GM21381 (cell line): ENCODE results near the gene CEBPB.
"Not testable (repeated sequence)": the region's sequence is repeated elsewhere in the genome, so short reads cannot be mapped to it uniquely, and the experiment has no call there.

Source experiments
- ATAC-seq: cut with Tn5 transposase; IDR thresholded peaks from one replicate; pipeline ENCODE4 v1.9.1; 2021; ENCODE audit warnings: mild to moderate bottlenecking, moderate library complexity; ENCODE audit not compliant: unreplicated experiment

CEBPB gene

DNA sequence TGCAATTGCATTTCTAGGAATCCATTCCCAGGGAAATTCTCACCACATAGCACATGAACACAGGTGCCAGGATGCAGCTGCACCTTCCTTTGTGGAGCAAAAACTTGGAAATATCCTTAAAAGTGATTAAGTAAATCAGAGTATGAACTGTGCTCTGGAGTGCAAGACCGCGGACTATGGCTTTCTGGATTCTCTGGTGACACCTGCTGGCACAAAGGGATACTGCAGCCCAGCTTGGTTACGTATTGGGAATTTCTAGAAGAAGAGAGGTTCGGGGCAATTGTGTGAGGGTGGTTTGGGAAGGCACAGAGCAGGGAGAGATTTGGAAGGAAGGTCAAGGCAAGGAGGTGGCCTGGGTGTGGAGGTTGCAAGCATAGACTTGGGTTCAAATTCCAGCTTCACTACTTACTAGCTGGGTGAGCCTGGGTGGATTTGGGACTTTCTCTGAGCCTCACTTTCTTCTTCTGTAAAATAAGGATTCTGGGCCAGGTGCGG, 21.3 kb upstream of the CEBPB start:
- no peak for ATAC-seq

DNA sequence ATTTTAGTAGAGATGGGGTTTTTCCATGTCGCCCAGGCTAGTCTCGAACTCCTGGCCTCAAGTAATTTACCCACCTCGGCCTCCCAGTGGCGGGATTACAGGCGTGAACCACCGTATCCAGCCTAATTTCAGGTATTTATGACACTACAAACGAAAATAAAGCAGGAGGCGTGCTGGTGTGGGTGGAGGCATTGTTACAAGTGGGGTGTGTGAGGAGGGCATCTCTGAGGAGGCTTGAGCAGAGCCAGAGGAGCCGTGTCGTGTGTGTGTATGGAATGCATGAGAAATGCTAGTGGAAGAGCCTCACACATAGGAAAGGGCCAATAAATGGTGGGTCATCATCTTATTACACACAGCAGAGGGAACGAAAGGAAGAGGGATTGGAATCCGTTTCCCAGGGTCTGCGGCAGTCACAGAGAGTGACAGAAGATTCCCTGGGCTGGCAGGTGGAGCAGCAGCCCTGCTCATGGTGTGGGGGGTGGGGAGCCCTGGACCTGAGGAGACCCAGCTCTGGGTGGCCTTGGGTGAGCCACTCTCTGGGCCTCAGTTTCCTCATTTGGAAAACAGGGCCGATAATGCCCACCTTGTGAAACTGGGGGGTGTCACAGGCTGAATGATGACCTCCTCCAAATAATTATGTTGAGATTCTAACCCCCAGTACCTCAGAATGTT, 19.9 kb upstream of the CEBPB start:
- ATAC-seq, result no peak

DNA sequence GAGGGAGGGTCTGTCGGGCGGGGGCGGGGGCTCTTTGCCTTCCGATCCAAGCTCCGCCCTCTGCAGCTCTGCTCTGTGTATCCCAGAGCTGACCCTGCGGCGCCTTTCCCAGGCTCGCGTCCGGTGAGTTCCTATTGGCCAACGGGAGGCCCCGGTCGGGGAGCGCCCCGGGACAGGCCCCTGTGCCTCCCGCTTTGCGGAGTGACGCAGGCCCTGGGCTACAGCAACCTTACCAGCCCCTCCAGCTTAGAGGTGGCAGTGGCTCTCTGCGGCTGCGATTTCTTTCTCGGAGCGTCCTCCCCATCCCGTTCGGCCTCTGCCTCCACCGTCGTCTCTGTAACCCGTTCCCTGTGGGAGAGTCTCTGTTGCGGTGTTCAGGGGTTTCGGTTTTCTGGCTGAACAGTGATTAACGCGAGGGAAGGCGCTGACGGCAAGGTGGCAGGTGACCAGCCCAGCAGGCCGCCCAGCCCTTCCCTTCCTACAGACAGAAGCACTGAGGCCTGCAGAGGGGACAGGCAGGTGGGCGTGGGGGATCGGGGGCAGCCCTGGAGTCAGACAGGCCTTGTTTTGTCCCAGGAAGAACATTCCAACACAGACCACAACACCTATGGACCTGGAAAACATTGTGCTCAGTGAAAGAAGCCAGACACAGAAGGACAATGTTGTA, 18.1 kb upstream of the CEBPB start:
- no peak for ATAC-seq

DNA sequence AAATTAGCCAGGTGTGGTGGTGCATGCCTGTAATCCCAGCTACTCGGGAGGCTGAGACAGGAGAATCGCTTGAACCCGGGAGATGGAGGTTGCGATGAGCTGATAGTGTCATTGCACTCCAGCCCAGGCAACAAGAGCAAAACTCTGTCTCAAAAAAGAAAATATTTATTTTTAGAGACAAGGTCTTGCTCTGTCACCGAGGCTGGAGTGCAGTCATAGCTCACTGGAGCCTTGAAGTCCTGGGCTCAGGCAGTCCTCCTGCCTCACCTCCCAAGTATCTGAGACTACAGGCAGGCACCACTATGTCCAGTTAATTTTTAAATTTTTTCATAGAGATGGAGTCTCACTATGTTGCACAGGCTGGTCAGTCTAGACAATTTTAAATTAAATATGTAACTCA, 16.2 kb upstream of the CEBPB start:
- no peak for ATAC-seq

DNA sequence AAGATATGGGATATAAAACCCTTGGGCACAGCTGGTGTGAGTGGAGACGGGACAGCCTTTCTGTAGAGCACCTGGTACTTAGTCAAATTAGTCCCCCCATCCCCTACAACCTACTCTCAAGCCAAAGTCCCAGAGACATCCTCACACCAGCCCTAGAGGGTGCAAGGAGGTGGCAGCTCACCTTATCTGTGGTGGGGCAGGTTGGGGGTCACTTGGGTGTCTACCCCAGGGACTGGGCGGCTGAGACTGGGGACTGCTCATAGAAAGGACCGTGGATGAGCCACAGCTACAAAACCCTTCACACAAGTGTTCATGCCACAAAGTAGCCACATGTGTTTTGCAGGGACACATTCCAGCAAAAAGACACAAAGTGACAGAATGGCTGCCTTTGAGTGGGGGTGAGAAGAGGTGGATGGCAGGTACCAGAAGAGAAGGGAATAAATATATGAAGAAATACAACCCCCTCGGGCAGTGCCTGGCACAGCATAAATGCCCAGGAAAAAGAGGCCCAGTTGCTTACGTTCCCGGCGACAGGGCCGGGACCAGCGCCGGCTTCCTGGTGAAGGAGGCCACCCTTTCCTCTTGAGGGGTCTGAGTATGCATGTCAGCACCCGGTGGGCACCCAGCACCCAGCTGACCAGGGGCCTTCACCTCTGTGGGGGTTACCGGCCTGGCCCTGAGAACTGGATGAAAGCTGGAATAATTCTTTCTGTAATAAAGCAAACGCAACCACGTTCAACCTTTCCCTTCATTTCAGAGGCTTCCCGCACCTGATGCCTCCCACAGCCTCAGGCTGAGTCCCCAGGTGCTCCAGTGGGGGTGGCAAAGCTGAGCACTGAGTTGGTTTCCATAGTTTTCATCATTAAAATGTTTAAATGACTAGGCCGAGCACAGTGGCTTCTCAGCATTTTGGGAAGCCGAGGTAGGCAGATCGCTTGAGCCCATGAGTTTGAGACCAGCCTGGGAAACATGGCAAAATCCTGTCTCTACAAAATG, 14.4 kb upstream of the CEBPB start:
- no peak for ATAC-seq

DNA sequence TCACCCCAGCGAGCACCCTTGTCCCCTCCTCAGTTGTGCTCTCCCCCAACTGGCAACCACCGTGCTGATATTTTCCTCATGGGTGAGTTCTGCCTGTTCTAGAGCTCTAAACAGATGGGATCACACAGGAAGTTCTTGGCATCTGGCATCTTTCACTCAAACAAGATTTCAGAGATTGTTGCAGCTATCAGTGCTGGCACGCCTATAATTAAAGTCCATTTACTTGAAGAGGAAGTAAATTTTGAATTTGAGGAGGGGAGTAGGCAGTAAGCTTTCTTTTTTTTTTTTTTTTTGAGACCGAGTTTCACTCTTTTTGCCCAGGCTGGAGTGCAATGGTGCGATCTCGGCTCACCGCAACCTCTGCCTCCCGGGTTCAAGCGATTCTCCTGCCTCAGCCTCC, 12.0 kb upstream of the CEBPB start:
- ATAC-seq, result not testable (repeated sequence)

DNA sequence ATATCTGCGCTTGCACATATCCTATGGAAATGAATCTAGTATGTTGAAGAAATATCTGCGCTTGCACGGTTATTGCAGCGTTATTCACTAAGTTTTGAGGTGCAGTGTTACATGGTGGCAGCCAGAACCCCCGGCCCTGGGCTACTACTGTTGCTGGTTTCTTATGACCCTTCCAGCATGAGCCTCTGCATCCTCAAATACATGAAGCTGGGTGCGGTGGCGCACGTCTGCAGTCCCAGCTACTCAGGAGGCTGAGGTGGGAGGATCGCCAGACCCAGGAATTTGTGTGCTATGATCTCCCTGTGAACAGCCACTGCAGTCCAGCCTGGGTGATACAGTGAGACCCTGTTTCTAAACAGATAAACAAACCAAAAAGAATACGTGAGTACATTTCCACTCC, 9.3 kb upstream of the CEBPB start:
- no peak for ATAC-seq

DNA sequence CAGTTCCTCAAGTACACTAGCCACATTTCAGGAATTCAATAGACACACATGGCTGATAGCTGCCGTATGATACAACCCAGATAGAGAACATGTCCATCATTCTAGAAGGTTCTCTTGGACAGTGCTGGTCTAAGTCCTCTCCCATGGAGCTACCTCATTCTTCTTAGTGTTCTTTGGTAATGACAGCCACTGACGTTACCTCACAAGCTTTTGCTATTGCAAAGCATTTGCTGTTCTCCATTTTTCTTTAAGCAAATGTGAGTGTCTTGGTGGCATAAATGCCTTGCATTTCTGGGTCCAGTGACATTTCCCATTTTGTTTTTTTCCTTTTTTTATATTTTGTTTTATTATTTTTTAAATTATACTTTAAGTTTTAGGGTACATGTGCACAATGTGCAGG, 8.3 kb upstream of the CEBPB start:
- ATAC-seq, result no peak

DNA sequence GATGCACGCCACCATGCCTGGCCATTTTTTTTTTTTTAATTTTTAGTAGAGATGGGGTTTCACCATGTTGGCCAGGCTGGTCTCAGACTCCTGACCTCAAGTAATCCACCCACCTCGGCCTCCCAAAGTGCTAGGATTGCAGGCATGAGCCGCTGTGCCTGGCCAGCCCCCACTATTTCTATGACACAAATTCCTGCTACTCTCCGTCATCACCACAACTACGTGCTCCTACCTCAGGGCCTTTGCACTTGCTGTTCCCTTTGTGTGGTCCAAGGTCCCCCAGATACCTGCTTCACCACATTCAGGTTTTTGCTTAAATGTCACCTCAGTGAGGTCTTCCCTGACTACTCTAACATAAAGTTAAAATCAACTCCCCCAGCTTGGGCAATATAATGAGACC, 5.2 kb upstream of the CEBPB start:
- no peak for ATAC-seq

DNA sequence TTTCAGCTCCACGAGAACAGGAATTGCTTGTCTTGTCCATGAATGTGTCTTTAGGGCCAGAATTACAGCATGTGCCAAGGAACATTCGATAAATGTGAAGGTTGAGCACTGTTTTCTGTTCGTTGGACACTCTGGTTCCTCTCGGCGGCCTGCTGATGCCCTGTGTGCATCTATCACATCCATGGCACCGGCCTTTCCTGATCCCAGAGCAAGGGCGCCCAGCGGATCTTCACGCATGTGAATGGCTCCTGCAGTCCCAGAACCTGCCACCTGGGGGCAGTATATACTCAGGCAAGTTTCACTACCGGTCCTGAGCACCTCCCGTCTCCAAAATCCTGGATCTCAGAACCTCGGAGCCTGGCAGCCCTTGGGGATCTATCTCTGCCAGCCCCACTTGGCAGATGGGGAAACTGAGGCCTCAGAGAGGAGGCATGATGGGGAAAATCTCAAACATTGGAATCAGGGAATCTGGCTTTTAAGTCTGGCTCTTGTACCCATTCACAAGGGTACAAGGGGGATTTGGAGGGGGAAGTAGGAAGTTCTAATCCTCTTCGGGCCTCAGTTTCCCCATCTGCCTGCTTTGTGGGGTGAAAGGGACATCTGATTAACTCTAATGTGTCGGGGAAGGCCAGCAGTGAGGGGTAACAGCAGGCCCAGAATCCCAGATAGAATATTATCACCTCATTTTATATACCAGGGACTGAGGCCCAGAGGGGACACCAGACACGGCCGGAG, 4.3 kb upstream of the CEBPB start:
- no peak for ATAC-seq

DNA sequence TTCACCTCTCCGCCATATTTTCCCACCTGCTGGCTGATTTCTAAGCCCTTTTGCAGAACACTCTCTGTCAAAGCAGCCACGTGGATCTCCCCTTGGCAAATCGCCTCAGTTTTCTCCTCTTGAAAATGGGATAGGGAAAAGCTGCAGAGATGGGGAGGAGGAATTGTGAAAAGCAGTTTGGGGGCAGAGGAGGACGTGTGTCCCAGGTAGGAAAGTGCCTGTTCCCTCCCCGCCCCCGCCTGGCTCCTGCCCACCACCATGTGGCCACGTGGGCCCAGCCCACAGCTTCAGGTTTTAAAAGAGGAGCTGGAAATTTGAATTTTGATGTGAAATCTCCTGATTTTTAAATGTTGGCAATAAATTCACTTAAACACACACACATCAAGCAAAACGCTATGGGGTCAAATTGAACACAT, 3.6 kb upstream of the CEBPB start:
- no peak for ATAC-seq

DNA sequence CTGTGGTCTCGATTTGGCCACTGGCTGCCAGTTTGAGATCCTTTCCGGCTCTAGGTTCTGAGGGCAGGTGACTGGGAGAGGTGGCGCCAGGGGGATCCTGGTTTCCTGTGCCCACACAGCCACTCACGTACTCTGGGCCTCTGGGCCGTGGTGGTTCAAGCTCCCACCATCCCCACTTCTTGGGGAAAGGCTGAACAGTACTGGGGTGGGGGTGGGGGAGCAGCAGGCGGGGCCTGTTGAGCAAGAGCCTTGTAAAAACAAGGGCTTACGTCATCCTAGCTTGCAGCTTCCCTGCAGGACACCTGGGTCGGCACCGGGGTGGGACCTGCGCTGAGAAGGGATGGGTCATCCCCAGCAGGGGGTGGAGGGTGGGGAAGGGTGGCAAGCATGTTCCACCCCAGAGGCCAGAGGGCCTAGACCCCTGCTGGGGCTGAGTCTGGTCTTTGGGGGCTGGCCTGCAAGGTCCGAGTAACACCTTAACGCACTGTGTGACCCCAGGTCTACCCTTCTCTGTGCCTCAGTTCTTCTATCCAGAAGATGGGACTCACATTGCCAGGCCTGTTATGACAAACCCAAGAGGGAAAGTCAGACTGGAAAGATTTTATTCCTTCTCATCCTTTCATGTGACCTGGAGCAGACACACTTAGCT, 3.1 kb upstream of the CEBPB start:
- no peak for ATAC-seq

DNA sequence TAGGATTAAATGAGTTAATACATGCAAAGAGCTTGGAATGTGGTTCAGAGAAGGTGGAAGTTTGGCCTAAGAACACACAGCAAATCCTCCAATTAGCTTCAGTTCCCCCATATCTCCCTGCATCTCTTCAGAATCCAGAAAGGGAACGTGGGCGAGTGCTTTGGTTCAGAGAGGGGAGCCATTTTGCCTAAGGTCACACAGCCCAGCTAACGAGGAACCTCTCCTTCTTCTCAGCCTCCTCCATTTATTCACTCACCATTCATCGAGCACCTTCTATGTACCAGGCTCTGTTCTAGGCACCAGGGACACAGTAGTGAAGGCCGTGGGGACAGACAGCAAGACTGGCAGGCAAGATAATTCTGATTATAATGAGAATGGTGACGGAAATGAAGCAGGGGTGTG, 2.3 kb upstream of the CEBPB start:
- no peak for ATAC-seq

DNA sequence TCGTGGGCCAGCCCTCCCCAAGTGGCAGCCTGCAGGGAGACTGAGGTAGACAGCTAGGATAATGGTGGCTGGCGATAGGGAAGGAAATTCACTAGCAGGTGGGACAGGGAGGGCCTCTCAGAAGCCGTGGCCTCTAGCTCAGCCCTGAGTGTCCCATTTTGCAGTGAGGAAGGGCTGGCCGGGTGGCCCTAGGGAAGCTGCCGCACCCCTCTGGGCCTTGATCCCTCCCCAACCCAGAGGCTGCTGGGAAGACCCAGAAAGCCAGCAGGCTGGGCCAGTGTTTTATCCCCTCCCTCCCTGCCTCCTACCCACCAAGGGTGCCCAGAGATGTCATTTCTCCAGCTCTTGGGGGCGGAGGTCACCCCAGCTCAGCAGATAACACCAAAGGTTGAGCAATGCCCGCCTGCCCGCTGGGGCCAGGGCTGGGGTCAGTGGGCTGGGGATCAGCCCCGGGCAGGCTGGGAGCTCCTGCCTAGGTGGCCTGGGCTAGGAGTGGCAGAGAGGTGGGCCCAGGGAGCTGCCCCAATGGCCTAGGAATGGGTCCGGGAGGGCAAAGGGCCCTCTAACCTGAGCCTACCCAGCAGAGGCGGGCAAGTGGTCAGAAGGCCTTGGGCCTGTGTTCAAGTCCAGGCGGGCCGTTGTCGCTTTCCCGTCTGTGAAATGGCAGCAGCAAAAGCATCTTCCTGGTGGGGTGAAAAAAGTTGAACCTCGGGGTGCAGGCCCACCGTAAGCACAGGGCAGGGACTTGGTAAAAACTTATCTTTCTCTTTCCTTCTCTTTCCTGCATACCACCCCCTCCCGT, 1.6 kb upstream of the CEBPB start:
- no peak for ATAC-seq

DNA sequence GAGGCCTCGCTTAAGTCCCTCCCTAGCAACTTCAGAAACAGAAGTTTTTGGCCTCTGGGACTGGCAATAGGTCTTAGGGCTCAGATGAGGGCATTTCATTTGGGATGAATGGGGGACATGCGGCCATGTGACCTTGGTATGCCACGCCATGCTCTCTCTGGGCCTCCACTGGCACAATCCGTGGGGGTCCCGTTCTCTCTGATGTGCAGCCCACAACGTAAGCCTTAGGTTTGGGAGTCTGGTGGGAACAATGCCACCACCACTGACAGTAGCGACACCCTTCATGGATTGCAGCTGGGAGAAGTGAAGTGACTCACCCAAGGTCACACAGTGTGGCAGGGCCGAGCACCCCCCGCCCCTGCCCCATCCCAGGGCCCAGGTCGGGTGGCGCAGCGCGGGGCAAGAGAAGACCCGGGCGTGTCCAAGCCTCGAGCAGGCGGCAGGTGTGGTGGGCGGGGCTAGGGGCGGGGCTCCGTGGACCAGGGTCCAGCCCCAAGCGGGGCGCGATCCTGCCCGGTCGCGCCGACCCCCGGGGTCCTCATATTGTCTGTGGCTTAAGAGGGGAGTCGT, 864 bp upstream of the CEBPB start:
- no peak for ATAC-seq

DNA sequence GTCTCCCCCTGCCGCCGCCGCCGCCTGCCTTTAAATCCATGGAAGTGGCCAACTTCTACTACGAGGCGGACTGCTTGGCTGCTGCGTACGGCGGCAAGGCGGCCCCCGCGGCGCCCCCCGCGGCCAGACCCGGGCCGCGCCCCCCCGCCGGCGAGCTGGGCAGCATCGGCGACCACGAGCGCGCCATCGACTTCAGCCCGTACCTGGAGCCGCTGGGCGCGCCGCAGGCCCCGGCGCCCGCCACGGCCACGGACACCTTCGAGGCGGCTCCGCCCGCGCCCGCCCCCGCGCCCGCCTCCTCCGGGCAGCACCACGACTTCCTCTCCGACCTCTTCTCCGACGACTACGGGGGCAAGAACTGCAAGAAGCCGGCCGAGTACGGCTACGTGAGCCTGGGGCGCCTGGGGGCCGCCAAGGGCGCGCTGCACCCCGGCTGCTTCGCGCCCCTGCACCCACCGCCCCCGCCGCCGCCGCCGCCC, 474 bp downstream of the CEBPB start:
- ATAC-seq, result peak; percentile 20

DNA sequence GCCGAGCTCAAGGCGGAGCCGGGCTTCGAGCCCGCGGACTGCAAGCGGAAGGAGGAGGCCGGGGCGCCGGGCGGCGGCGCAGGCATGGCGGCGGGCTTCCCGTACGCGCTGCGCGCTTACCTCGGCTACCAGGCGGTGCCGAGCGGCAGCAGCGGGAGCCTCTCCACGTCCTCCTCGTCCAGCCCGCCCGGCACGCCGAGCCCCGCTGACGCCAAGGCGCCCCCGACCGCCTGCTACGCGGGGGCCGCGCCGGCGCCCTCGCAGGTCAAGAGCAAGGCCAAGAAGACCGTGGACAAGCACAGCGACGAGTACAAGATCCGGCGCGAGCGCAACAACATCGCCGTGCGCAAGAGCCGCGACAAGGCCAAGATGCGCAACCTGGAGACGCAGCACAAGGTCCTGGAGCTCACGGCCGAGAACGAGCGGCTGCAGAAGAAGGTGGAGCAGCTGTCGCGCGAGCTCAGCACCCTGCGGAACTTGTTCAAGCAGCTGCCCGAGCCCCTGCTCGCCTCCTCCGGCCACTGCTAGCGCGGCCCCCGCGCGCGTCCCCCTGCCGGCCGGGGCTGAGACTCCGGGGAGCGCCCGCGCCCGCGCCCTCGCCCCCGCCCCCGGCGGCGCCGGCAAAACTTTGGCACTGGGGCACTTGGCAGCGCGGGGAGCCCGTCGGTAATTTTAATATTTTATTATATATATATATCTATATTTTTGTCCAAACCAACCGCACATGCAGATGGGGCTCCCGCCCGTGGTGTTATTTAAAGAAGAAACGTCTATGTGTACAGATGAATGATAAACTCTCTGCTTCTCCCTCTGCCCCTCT, 1.1 kb downstream of the CEBPB start:
- ATAC-seq, result peak; percentile 33
